HG03521 (cell line): Measurements from ENCODE around the gene GBP6.
"Not testable (repeated sequence)": the region's sequence is repeated elsewhere in the genome, so short reads cannot be mapped to it uniquely, and the experiment has no call there.

Experiments
- ATAC-seq: cut with Tn5 transposase; IDR thresholded peaks from one replicate; pipeline ENCODE4 v1.9.1; 2021; ENCODE audit warnings: mild to moderate bottlenecking, moderate library complexity; ENCODE audit not compliant: unreplicated experiment

GBP6 gene

GRCh38 chr1:89364954-89365550 lies 1.2 kb downstream of the GBP6 start:
- no peak for ATAC-seq

GRCh38 chr1:89367221-89367620 lies 3.4 kb downstream of the GBP6 start:
- no peak for ATAC-seq

GRCh38 chr1:89369331-89369730 lies 5.5 kb downstream of the GBP6 start:
- ATAC-seq: no peak

- ATAC-seq: not testable (repeated sequence)
Measured at GRCh38 chr1:89373810-89374209, 10.0 kb downstream of the GBP6 start.

- no peak for ATAC-seq
Measured at GRCh38 chr1:89378001-89378400, 14.1 kb downstream of the GBP6 start.

- ATAC-seq: no peak
Measured at GRCh38 chr1:89381618-89382017, 17.8 kb downstream of the GBP6 start.

GRCh38 chr1:89382479-89382878 lies 18.6 kb downstream of the GBP6 start:
- ATAC-seq: no peak

GRCh38 chr1:89383185-89383584 lies 19.3 kb downstream of the GBP6 start:
- ATAC-seq: no peak

- ATAC-seq: no peak
Measured at GRCh38 chr1:89390707-89391106, 26.8 kb downstream of the GBP6 start.

GRCh38 chr1:89391686-89392085 lies 27.8 kb downstream of the GBP6 start:
- ATAC-seq: no peak

GRCh38 chr1:89394851-89395250 lies 31.0 kb downstream of the GBP6 start:
- ATAC-seq: no peak

- ATAC-seq: no peak
Measured at GRCh38 chr1:89396902-89397301, 33.0 kb downstream of the GBP6 start.

GRCh38 chr1:89405275-89405929 lies 41.5 kb downstream of the GBP6 start:
- ATAC-seq: no peak

GRCh38 chr1:89407360-89407759 lies 43.5 kb downstream of the GBP6 start:
- no peak for ATAC-seq

- not testable (repeated sequence) for ATAC-seq
Measured at GRCh38 chr1:89407768-89408167, 43.9 kb downstream of the GBP6 start.

- no peak for ATAC-seq
Measured at GRCh38 chr1:89425056-89425455, 61.2 kb downstream of the GBP6 start.

- no peak for ATAC-seq
Measured at GRCh38 chr1:89429062-89429461, 65.2 kb downstream of the GBP6 start.

GRCh38 chr1:89429681-89430080 lies 65.8 kb downstream of the GBP6 start:
- ATAC-seq: not testable (repeated sequence)

GRCh38 chr1:89433421-89433820 lies 69.6 kb downstream of the GBP6 start:
- no peak for ATAC-seq

- ATAC-seq: not testable (repeated sequence)
Measured at GRCh38 chr1:89434058-89434780, 70.4 kb downstream of the GBP6 start.
